Sigmoid colon (tissue), 4 donors: ENCODE results near the gene HEATR5B.

Source experiments
- CTCF ChIP-seq, 4 experiments: fragments of 450-650 bp in 3 of 4; fragments of 200-600 bp in 1 of 4; IDR thresholded peaks; one replicate each; pipeline ENCODE4 v1.5.1; 2016 to 2019; ENCODE audit warnings: antibody characterized with exemption in 4 of 4, mild to moderate bottlenecking in 3 of 4, moderate library complexity in 2 of 4
- POLR2AphosphoS5 ChIP-seq, 4 donors: sonication (generic); formaldehyde crosslinking; IDR thresholded peaks; one replicate each; pipeline ENCODE4 v1.6.1; 2017; ENCODE audit warnings: antibody characterized with exemption in 4 of 4

GRCh38 chr2:37052600-37053332 lies 31.4 kb downstream of the HEATR5B start:
- TF ChIP-seq CTCF (IDR thresholded peaks at IDR 0.05) (no peak), POLR2AphosphoS5 (IDR thresholded peaks at IDR 0.05) (no peak)
